ENCODE results near the gene CDX1. TPM values are rescaled to one million over a fixed set of nuclear protein-coding genes. Genes with fewer than 3 reads are reported as not detected.

CDX1 gene
- total and polyA plus RNA-seq, 2 of the 8 experiments (the other 6 are each of a cell fraction or from before 2014, with no cell fraction given): not detected

DNA sequence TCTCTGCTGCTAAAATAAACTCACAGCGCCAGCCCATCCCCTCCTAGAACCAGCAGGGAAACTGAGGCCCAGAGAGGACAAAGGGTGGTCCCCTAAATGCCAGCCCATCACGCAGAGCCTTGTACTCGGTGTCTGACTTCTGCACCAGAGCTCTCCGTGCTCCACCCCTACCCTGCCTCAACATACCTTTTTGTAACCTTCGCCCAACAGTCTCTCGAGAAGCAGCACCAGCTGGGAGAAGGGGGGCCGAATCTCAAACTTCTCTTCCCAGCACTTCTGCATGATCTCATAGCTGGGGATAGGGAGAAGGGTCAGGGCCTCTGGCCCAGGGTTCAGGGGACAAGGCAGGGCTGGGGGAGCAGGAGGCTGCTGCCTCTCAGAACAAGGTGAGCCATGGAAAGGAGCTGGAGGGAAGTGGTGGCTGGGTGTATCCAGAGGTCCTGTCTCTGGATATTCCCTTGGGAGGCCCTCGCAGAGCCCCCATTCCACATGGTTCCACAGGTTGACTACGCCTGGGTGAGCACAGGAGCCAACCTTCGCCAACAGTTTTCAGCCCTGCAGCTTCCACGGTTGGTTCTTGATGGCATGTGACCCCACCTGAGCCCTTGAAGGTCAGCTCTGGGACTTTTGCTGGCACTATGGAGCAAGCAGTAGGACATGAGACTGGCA is 47.9 kb upstream of the CDX1 start (continued):
- TF ChIP-seq, protein P1, sequence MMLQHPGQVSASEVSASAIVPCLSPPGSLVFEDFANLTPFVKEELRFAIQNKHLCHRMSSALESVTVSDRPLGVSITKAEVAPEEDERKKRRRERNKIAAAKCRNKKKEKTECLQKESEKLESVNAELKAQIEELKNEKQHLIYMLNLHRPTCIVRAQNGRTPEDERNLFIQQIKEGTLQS (IDR thresholded peaks at IDR 0.05; ENCODE audit: insufficient read depth, low read depth, low read length): no peak
- no peak for TF ChIP-seq TAF7 (optimal IDR thresholded peaks at IDR 0.05; ENCODE audit: borderline replicate concordance, low read depth, low read length)

All from H1 (cell line).